Tongue (tissue), 2 donors: ENCODE data around the gene PCDHGB3. TPM values are rescaled to one million over a fixed set of nuclear protein-coding genes. Genes with fewer than 3 reads are reported as not detected.
"Not testable (repeated sequence)": the region's sequence is repeated elsewhere in the genome, so short reads cannot be mapped to it uniquely, and the experiment has no call there.

Source experiments
- DNase-seq: peaks from one replicate; pipeline ENCODE4 v3.0.0-alpha.2; 2015
- total RNA-seq: library from RNA; depleted of rRNA; stranded (reverse); fragments of >200 nt; gene quantifications from one replicate; pipeline ENCODE4 v1.2.3, GENCODE V29; 2014

Gene PCDHGB3
- total RNA-seq, 1 donor from 2014 or later, result 5.7 TPM

- DNase-seq, result peak; percentile 19
These were observed 10.1 kb upstream of the PCDHGB3 start, which contains the start of gene PCDHGB2 for GRCh38 chr5:141359790-141360426. PCDHGB2 (plus strand) TSS chr5:141359994; CDS start chr5:141360136, 142 bp downstream.

GRCh38 chr5:141360685-141361084 lies 9.4 kb upstream of the PCDHGB3 start:
- DNase-seq, result no peak

GRCh38 chr5:141362719-141363118 lies 7.3 kb upstream of the PCDHGB3 start:
- no peak for DNase-seq

DNA sequence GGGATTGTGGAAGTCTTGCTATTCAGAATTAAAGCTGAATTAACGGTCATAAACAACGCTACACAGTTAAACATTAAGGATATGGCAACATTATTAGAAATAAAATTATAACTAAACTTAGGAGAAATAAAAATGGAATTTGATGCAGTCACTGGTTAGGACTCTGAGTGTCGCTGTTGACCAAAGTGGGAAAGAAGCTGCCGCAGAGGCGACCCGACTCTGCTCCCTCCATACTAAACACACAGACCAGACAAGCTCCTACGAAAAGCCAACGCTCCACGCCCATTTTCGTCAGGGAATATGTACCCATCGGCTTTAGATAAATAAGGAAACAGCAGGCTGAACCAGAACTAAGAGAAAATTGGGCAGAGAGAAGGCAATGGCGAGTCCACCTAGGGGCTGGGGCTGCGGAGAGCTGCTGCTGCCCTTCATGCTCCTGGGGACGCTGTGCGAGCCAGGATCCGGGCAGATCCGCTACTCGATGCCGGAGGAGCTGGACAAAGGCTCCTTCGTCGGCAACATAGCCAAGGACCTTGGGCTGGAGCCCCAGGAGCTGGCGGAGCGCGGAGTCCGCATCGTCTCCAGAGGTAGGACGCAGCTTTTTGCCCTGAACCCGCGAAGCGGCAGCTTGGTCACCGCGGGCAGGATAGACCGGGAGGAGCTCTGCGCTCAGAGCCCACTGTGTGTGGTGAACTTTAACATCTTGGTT lies 5.9 kb upstream of the PCDHGB3 start, which contains the start of gene PCDHGA5:
PCDHGA5 (plus strand) TSS at position 211 of the 709 bp plus-strand sequence; CDS start at position 380, 169 bp downstream.
- peak; percentile 8 for DNase-seq

- no peak for DNase-seq
These were observed 3.8 kb upstream of the PCDHGB3 start for GRCh38 chr5:141366016-141366896.

DNA sequence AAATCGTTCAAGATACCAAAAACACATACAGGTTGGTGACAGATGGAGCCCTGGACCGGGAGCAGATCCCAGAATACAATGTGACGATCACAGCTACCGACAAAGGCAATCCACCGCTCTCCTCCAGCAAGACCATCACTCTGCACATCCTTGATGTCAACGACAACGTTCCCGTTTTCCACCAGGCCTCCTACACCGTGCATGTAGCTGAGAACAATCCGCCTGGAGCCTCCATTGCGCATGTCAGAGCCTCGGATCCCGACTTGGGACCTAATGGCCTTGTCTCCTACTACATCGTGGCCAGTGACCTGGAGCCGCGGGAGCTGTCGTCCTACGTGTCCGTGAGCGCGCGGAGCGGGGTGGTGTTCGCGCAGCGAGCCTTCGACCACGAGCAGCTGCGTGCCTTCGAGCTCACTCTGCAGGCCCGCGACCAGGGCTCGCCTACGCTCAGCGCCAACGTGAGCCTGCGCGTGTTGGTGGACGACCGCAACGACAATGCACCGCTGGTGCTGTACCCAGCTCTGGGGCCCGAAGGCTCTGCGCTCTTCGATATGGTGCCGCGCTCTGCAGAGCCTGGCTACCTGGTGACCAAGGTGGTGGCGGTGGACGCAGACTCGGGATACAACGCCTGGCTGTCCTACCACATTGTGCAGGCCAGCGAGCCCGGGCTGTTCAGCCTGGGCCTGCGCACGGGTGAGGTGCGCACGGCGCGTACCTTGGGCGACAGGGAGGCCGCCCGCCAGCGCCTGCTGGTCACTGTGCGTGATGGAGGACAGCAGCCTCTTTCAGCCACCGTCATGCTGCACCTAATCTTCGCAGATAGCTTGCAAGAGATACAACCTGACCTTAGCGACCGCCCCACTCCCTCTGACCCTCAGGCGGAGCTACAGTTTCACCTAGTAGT lies 1.8 kb downstream of the PCDHGB3 start:
- no peak for DNase-seq

GRCh38 chr5:141373673-141374317 lies 3.8 kb downstream of the PCDHGB3 start, which contains the start of gene PCDHGA6:
PCDHGA6 (plus strand) TSS chr5:141373891; CDS start chr5:141374084, 193 bp downstream.
- peak; percentile 6 for DNase-seq

DNA sequence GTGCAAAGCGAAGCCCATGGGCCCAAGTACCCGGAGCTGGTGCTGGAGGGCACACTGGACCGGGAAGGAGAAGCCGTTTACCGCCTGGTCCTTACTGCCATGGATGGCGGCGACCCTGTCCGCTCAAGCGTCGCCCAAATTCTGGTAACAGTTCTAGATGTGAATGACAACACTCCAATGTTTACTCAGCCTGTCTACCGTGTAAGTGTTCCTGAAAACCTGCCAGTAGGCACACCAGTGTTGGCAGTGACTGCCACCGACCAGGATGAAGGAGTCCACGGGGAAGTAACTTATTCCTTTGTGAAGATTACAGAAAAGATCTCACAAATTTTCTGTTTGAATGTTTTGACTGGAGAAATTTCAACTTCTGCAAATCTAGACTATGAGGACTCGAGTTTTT lies 4.6 kb downstream of the PCDHGB3 start:
- no peak for DNase-seq

GRCh38 chr5:141375444-141376155 lies 5.6 kb downstream of the PCDHGB3 start:
- not testable (repeated sequence) for DNase-seq

DNA sequence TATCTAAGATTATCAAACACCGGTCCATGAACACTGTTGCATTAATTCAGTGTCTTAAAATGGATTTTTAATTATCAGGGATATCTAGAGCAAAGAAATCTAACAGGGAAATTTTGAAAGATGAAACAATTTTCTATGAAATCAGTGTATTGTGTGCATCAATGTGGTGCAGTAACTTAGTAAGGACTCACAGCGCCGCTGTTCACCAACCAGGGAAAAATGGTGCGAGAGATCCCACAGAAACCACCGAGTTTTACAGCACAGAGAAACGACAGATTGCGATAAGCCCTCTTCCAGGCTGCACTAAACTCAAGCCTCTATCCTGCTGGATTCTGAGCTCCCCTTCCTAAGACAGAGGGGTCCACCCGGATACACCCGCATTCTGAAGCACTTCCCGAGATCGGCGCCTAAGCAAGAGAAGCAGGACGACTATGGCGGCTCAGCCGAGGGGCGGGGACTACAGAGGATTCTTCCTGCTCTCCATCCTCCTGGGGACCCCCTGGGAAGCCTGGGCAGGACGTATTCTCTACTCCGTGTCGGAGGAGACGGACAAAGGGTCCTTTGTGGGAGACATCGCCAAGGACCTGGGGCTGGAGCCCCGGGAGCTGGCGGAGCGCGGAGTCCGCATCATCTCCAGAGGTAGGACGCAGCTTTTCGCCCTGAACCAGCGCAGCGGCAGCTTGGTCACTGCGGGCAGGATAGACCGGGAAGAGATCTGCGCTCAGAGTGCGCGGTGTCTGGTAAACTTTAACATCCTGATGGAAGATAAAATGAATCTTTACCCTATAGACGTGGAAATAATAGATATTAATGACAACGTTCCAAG lies 12.6 kb downstream of the PCDHGB3 start, which contains the start of gene PCDHGA7:
PCDHGA7 (plus strand) TSS at position 274 of the 826 bp plus-strand sequence; CDS start at position 432, 158 bp downstream.
- DNase-seq, result peak; percentile 2

DNA sequence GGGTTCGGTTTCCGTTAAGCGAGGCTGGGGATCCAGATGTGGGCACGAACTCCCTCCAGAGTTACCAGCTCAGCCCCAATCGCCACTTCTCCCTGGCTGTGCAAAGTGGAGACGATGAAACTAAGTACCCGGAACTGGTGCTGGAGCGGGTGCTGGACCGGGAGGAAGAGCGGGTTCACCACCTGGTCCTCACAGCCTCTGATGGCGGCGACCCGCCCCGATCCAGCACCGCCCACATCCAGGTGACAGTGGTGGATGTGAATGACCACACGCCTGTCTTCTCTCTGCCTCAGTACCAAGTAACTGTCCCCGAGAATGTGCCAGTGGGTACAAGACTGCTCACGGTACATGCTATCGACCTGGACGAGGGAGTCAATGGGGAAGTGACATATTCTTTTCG lies 13.3 kb downstream of the PCDHGB3 start:
- no peak for DNase-seq

- no peak for DNase-seq
These were observed 14.6 kb downstream of the PCDHGB3 start for GRCh38 chr5:141384471-141385267.

- DNase-seq, result peak; percentile 18
These were observed 17.7 kb downstream of the PCDHGB3 start, which contains the start of gene PCDHGB4 for GRCh38 chr5:141387557-141388311. PCDHGB4 (plus strand) TSS chr5:141387698; CDS start chr5:141387885, 187 bp downstream.

DNA sequence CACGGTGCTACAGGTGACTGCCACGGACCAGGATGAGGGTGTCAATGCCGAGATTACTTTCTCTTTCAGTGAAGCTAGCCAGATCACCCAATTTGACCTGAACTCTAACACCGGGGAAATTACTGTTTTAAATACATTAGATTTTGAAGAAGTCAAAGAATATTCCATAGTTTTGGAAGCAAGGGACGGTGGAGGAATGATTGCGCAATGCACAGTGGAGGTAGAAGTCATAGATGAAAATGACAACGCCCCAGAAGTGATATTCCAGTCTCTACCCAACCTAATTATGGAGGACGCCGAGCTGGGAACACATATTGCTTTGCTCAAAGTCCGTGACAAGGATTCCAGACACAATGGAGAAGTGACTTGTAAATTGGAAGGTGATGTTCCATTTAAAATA lies 18.6 kb downstream of the PCDHGB3 start:
- DNase-seq, result no peak

DNA sequence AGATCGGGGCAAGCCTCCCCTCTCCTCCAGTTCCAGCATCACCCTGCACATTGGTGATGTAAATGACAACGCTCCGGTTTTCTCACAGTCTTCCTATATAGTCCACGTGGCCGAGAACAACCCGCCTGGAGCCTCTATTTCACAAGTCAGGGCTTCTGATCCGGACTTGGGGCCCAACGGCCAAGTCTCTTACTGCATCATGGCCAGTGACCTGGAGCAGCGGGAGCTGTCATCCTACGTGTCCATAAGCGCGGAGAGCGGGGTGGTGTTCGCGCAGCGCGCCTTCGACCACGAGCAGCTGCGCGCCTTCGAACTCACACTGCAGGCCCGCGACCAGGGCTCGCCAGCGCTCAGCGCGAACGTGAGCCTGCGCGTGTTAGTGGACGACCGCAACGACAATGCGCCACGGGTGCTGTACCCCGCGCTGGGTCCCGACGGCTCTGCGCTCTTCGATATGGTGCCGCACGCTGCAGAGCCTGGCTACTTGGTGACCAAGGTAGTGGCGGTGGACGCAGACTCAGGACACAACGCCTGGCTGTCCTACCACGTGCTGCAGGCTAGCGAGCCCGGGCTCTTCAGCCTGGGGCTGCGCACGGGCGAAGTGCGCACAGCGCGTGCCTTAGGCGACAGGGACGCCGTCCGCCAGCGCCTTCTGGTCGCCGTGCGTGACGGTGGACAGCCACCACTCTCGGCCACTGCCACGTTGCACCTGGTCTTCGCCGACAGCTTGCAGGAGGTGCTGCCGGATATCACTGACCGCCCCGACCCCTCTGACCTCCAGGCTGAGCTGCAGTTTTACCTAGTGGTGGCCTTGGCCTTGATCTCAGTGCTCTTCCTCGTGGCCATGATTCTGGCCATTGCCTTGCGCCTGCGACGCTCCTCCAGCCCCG lies 19.4 kb downstream of the PCDHGB3 start:
- DNase-seq, result no peak
